ENCODE measurements around the gene ZBTB46.
"Not testable (repeated sequence)": the region's sequence is repeated elsewhere in the genome, so short reads cannot be mapped to it uniquely, and the experiment has no call there.

Gene ZBTB46

DNA sequence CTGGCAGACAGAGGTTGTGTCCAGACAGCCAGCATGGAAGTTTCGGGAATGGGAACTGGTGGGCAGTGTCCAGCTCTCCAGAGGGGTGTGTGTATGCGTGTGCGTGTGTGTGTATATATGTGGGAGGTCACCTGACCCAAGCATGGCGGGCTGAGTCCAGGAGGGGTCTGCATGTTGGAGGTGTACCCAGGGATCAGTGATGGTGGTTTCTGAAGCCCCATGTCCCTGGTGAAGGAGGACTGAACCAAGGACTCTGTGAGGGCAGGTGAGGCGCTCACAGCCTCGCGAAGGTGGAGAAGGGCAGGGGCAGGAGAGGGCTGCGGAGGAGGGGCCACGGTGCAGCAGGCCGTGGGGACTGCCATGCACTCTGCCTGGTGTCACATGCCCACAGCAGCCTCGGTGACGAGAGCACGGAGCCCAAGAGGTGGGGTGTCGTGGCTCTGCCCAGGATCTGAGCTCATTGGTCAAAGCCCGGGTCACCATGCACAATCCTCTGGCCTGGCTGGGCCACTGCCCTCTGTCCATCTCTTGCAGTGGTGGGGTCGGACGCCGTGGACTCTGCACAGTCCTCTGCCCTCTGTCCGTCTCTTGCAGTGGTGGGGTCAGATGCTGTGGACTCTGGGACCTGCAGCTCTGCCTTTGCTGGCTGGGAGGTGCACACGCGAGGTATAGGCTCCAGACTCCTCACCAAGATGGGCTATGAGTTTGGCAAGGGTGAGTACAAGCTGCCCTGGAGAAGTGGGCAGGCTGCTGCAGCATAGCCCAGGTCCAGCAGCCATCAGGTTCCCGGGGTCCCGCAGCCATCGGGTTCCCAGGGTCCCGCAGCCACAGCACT lies 96.7 kb downstream of the ZBTB46 start:
- DNase-seq (ENCODE audit: low read depth) = no peak

DNA sequence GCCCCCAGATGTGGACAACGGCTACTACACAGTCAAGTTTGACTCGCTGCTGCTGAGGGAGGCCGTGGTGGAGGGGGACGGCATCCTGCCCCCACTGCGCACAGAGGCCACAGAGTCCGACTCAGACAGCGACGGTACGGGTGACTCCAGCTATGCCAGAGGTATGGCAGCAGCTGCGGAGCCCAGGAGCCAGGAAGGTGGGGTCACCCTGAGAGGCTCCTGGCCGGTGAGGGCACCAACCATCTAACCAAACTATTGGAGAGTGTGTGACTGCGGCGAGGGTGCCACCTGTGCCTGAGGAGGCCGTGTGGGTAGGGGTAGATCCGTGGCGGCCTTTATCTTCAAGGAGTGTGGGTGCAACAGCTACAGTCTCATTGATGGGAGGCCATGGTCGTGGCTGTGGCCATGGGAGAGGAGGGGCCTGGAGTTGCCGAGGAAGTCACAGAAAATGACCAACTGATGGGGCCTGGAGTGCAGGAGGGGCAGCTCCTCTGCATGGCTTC lies 97.4 kb downstream of the ZBTB46 start:
- DNase-seq (ENCODE audit: low read depth) = no peak

DNA sequence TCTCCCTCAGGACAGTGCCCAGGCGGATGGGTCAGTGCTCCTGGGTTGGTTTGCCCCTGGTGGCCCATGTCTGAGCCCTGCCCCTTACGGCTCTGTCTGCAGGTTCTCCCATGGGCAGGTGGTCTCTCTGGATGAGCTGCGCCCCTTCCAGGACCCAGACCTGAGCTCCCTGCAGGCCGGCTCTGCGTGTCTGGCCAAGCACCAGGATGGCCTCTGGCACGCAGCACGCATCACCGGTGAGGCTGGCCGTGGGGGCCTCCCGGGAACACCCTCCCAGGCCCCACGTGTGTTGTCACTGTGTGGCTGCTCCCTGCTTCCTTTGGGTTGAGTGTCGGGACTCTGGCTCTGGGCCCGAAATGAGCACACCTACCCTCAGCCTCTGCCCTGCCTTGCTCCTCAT lies 97.9 kb downstream of the ZBTB46 start:
- DNase-seq (ENCODE audit: low read depth) = no peak

DNA sequence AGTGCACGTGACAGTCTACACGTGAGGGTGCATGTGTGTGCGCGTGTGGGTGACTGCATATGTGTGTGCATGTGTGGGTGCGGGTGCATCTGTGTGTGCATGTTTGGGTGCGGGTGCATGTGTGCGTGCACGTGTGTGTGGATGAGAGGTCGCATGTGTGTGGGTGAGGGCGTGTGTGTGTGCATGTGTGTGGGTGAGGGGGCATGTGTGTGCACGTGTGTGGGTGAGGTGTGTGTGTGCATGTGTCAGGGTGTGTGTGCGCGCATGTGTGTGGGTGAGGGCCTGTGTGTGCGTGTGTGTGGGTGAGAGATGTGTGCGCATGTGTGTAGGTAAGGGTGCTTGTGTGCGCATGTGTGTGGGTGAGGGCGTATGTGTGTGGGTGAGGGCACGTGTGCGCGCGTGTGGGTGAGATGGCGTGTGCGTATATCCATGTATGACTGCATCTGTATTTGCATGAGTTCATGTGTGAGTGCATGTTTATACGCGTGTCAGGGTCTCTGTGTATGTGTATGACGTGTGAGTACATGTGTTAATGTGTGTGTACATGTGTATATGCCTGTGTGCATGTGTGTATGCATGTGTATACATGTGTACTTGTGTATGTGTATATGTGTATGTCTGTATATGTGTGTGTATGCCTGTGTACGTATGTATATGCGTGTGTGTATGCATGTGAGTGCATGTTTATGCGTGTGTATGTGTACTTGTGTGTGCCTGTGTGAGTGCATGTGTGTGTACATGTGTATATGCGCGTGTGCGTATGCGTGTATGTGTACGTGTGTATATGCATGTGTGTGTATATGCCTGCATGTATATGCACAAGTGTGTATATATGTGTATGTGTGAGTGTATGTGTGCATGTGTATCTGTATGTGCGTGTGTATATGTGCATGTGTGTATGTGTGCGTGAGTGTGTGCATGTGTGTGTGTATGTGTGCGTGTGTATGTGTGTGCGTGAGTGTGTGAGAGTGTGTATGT lies 98.7 kb downstream of the ZBTB46 start:
- DNase-seq (ENCODE audit: low read depth) = no peak

DNA sequence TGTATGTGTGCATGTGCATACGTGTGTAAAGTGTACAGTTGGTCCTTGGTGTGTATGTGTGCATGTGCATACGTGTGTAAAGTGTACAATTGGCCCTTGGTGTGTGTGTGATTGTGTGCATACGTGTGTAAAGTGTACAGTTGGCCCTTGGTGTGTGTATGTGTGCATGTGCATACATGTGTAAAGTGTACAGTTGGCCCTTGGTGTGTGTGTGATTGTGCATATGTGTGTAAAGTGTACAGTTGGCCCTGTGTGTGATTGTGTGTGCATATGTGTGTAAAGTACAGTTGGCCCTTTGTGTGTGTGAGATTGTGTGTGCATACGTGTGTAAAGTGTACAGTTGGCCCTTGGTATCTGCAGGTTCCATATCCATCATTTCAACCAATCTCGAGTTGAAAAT lies 99.7 kb downstream of the ZBTB46 start:
- no peak for DNase-seq (ENCODE audit: low read depth)

DNA sequence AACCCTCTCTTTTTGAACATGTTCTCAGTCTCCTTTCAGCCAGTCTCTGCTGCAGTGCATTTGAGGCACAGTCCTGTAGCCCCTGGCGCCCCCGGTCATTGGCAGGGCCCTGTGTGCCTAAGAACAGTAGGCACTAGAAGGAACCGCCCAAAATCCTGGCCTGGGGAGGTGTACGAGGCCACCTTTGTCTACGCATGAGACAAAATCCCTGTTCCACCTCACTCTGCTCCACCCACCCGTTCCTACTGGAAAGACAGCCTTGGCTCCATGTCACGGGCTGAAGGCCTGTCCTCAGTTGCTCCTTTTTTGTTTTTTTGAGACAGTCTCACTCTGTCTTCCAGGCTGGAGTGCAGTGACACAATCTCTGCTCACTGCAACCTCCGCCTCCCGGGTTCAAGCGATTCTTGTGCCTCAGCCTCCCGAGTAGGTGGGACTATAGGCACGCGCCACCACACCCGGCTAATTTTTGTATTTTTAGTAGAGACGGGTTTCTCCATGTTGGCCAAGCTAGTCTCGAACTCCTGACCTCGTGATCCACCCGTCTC lies 100.8 kb downstream of the ZBTB46 start:
- not testable (repeated sequence) for DNase-seq (ENCODE audit: low read depth)

DNA sequence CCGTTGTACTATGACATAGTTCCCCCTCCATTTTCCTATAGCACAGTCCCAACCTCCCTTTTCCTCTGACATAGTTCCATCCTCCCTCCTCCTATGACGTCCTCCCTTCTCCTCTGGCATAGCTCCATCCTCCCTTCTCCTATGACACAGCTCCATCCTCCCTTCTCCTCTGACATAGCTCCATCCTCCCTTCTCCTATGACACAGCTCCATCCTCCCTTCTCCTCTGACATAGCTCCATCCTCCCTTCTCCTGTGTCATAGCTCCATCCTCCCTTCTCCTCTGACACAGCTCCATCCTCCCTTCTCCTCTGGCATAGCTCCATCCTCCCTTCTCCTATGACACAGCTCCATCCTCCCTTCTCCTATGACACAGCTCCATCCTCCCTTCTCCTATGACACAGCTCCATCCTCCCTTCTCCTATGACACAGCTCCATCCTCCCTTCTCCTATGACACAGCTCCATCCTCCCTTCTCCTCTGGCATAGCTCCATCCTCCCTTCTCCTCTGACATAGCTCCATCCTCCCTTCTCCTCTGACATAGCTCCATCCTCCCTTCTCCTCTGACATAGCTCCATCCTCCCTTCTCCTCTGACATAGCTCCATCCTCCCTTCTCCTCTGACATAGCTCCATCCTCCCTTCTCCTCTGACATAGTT lies 108.0 kb downstream of the ZBTB46 start:
- not testable (repeated sequence) for DNase-seq (ENCODE audit: low read depth)

DNA sequence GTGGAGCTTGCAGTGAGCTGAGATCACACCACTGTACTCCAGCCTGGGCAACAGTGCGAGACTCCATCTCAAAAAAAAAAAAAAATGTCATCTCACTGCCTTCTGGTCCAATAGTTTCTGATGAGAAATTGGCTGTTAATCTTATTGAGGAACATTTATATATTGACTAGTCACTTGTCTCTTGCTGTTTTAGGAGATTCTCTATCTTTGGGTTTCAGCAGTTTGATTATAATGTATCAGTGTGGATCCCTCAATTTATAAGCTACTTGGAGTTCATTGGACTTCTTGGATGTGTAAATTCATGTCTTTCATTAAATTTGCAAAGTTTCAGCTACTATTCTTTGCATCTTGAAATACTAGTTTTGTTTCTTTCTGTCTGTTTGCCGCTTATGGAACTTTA lies 112.1 kb downstream of the ZBTB46 start:
- DNase-seq (ENCODE audit: low read depth) = no peak

DNA sequence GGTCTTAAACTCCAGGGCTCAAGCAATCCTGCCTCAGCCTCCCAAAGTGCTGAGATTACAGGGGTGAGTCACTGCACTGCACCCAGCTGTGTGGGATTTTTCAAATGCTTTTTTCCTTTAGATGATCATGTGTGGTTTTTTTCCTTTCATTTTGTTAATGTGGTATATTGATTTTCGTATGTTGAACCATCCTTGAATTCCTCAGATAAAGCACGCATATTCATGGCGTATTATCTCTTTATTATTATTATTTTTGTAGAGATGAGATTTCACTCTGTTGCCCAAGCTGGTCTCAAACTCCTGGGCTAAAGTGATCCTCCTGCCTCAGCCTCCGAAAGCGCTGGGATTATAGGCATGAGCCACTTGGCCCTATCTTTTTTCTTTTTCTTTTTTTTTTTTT lies 116.2 kb downstream of the ZBTB46 start:
- DNase-seq (ENCODE audit: low read depth) = no peak

DNA sequence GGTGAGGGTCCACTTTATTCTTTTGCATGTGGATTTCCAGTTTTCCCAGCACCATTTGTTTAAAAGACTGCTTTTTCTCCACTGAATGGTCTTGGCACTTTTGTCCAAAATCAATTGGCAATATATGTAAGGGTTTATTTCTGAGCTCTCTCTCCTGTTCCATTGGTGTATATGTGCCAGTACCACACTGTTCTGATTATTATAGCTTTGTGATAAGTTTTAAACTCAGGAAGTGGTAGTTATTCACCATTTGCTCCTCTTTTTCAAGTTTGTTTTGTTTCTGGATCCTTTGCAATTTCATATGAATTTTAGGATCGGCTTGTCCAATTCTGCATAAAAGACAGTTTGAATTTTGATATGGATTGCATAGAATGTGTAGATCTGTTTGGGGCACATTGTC lies 118.9 kb downstream of the ZBTB46 start:
- DNase-seq (ENCODE audit: low read depth) = no peak

DNA sequence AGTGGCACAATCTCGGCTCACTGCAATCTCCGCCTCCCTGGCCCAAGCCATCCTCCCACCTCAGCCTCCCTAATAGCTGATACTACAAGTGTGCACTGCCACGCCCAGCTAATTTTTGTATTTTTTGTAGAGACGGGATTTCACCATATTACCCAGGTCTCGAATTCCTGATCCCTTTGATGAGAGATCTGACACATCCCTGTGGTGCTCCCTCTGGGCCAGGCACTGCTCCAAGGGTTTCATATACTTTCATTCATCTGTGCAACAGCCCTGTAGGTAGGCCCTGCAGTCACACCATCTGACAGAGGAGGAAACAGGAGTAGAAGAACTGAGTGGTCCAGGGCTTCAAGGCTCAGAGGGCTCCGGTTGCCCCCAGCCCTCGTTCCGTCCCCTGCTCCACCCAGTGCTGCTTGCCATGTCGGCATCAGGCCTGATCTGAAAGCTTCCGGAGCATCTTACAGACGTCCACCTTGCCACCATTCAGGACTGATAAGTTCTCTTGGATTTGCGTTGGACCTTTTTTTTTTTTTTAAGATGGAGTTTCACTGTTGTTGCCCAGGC lies 119.9 kb downstream of the ZBTB46 start:
- DNase-seq (ENCODE audit: low read depth) = no peak

DNA sequence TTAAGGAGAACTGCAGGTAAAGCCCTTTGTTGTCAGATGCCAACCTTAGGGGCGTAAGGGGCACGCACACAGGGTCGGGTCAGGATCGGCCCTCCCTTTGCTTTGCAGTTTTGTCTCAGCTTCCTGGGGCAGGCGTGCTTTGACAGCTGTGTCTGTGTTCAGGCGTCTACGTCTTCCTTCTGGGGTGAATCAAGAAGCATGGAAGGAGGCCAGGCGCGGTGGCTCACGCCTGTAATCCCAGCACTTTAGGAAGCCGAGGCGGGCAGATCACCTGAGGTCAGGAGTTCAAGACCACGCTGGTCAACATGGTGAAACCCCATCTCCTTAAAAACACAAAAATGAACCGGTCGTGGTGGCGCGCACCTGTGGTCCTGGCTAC lies 121.9 kb downstream of the ZBTB46 start:
- no peak for DNase-seq (ENCODE audit: low read depth)

DNA sequence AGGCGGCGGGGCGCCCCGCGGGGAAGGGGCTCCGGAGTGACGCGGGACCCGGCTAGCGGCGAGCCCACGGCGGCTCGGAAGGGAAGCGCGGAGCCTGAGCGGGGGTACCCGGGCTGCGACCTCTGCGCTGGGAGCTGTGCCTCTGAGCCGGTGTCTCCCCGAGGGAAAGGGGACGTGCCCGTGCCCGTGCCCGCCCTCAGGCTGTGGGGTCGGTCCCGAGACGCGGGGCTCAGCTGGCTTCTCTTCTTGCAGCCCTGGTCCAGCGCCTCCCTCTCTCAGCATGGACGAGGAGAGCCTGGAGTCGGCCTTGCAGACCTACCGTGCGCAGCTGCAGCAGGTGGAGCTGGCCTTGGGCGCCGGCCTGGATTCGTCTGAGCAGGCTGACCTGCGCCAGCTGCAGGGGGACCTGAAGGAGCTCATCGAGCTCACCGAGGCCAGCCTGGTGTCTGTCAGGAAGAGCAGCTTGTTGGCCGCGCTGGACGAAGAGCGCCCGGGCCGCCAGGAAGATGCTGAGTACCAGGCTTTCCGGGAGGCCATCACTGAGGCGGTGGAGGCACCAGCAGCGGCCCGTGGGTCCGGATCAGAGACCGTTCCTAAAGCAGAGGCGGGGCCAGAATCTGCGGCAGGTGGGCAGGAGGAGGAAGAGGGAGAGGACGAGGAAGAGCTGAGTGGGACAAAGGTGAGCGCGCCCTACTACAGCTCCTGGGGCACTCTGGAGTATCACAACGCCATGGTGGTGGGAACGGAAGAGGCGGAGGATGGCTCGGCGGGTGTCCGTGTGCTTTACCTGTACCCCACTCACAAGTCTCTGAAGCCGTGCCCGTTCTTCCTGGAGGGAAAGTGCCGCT lies 122.5 kb downstream of the ZBTB46 start:
- DNase-seq (ENCODE audit: low read depth) = no peak

DNA sequence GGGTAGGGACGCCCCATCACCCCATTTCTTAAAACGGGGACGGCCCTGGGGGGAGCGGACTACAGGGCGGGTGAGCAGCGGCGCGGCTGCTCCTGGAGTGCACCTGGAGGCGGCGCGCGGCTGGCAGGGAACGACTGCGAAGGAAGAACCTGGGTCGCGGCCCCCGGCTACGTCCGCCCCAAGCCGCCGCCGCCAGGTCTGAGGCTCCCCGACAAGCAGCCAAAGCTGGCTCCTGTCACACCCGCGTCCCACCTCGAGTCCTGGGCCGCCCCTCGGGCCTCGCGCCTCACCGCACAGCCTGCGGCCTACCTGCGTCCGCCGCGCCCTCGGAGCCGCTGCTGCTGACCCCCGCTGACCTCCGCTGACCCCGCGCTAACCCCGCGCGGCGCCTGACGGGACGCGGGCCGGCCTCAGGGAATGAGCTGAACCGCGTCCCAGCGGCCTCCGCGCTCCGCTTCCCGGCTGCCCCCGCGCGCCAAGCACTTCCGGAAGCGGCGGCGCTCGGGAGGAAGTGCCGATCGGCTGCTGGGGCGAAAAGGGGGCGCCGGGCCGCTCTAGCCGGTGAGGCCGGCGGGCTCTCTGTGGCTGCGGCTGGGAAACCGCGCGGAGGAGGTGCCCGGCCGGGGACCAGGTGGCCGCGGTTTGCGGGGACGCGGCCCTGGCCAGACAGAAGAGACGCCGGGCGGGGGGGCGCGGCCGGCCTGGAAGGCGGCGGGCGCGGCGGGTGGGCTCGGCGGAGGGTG lies 123.3 kb downstream of the ZBTB46 start, which contains the start of the genes ARFRP1 and ZGPAT:
Gene ARFRP1 (minus strand): TSS at position 419 of the 743 bp plus-strand sequence. CDS start 885 bp downstream, outside the sequence.
Gene ZGPAT (plus strand): TSS at position 482 of the 743 bp plus-strand sequence. CDS start 542 bp downstream, outside the sequence.
- peak; percentile 83 for DNase-seq (ENCODE audit: low read depth)

DNA sequence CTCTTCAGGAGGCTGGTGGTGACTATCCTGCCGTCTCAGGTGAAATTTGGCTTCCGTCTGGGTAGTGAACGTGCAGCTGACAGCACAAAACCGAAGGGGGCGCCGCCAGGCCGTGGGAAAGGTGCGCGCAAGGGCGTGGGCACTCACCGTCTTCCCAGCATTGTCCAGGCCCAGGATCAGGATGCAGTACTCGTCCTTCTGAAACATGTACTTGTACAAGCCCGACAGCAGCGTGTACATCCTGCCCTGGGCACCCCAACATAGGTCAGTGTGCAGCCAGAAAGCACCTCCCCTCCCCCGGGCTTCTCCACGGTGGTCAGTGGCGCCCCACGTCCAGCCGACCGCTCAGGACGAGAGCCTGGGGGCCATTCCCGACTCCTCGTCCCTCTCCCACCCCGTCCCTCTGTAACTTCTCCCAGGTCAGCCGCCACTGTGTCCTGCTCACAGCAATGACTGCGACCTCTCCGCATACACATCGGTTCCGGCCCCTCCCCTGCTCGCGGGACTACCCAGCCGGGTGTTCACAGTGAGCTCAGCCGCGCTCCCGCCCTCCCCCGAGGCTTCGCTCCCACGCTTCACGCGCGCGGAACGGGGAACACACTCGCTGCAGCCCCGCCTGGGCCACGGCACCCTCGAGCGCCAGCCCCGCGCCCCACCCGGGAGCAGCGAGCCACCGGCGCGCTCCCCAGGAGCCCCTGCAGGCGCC lies 124.1 kb downstream of the ZBTB46 start:
- no peak for DNase-seq (ENCODE audit: low read depth)

DNA sequence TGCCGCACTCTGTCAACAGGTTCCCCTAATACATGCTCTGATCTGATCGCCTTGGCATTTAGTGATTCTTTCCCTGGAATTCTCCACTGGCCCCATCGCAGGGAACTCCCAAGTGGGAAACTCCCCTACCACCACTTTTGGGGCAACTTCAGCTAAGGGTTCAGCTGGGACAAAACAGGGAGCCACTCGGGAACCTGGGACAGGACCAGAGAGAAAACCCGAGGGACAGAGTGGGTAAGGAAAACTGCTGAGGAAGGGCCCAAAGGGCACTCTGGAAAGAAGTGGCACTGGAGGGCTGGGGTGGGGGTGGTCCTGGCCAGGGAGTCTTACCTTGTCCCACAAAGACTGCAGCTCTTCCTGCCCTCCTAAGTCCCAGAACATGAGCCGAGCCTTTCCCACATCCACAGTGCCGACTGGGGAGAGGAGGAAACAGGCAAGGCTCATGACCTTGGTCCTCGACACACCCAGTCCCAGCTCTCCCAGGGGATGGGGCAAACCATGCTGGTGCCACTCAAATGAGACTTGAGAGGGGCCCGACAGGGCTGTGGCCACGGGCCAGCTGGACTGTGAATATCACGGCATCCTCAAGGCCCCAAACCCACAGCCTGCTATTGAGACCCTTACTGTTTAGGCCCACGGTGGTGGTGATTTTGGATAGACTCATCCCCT lies 124.9 kb downstream of the ZBTB46 start:
- no peak for DNase-seq (ENCODE audit: low read depth)

DNA sequence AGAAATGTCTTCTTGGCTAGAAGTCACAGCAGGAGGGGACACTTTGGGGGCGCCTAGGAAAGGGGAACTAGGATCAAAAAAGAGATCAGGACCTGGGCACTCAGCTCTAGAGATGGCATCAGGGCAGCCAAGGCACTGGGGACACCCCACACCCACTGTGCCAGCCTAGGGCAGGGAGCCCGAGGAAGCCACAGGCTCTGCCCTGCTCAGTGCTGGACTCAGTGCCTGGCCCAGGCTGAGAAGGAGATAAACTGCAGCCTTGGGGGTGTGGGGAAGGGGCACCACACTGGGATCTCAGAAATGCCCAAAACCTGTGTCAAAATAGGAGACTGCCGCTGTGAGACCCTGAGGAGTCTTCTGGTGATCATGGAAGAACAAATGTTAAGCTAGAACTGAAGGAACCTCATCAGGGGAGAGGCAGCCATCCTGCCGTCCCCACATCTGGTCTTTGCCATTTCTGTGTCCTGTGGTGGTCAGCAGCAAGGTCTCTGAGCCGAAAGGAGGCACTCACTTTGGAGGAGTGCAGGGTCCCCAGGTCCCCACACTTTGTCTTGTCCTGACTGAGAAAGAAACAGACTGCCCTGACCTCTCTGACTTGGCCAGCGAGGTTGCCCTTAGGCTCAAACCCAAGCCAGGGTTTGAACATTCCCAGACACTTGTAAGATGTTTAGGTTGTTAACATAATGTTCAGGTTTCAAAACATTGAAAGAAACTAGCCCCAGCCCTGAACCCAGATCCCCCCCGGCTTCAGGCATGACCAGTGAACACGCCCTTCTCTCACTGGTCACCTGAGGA lies 125.6 kb downstream of the ZBTB46 start:
- no peak for DNase-seq (ENCODE audit: low read depth)

DNA sequence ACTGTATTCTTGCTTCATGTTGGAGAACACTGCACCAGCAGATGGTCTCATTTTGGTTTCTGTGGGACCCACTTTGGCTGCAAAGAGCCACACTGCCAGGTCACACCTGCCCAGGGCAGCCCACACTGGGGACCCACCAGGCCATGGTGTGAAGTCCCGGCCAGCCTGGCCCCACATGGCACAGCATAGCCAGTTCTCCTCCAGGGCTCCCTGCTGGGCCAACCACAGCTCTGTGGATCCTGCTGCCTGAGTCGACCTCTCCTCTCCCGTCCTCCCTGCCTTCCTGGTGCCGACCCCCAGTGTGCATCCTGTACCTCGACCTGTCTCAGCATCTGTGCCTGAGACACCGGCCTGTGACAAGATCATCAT lies 126.3 kb downstream of the ZBTB46 start:
- no peak for DNase-seq (ENCODE audit: low read depth)

Measured in CMK (cell line).